ENCODE data around the gene FAM171A1. TPM values are rescaled to one million over a fixed set of nuclear protein-coding genes. Genes with fewer than 3 reads are reported as not detected.

FAM171A1 gene
- total and polyA plus RNA-seq, 2 of the 13 experiments (the other 11 are each of a cell fraction or from before 2014, with no cell fraction given) = 21.5 to 34.7 TPM

DNA sequence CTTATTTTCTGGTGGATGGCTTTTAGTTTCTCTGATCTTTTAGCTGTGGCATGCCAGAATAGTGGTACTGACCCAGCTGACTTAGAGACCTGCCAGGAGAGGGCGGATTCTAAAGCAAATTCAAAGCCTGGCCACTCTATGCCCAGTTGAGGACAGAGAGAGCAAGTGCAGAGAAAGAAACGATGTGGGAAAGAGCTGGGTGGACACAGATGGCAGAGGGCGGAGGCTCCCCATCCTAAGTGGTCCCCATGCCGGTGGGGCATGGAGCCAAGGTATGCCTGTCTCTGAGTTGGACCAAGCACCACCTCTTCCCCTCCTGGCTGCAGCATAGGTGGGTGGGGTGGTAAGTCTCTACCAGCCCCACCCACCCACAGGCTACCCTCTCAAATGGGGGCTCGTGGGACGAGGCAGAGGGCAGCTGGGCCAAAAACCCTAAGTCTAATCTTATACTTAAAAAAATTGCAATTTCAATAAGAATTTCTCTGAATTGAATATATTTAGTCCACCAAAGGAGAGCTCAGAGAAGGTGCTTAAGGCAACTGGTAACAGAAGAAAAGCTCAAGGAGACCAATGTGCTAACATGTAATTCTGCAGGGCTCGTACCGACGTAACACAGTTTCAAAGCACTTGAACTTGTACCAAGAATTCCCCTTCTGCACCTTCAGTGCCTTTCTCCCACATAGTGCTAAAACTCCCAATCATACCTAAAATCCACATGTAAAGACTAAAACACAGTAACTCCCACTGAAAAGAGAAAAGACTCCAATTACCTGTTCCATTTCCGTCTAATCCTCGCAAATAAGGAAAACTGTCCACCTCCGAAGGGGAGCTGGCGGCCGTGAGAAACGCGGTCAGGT is 116.9 kb downstream of the FAM171A1 start:
- in situ Hi-C loops (cut with HindIII; ENCODE audit: extremely low pct_ligation_motif_present, low pct_unique_long_range_greater_than_20kb) = no loop called here
- H3K9ac ChIP-seq (ENCODE audit: insufficient read depth, low read depth, low read length) = no peak overlapping the region
- CTCF ChIA-PET (ENCODE audit: low intra/inter-chr PET ratio, low total read pairs) = no interaction called here

More for the DNA sequence above, 116.9 kb downstream of the FAM171A1 start:
- no peak for TF ChIP-seq GABPA (IDR thresholded peaks at IDR 0.05; ENCODE audit: low read depth, low read length)
- TF ChIP-seq GABPA (CRISPR knock-in tag; IDR thresholded peaks at IDR 0.05; ENCODE audit: low read depth) = no peak
- TF ChIP-seq ZNF329 (CRISPR knock-in tag; IDR thresholded peaks at IDR 0.05; ENCODE audit: low read depth) = no peak
- no peak for TF ChIP-seq NFYB (CRISPR knock-in tag; IDR thresholded peaks at IDR 0.05)
- no peak for TF ChIP-seq NCOA1 (CRISPR knock-in tag; IDR thresholded peaks at IDR 0.05)
- no peak for TF ChIP-seq NFIB (CRISPR knock-in tag; IDR thresholded peaks at IDR 0.05; ENCODE audit: borderline replicate concordance)
- no peak for TF ChIP-seq EED (CRISPR knock-in tag; IDR thresholded peaks at IDR 0.05)
- no peak for TF ChIP-seq POLR2G (IDR thresholded peaks at IDR 0.05; ENCODE audit: low read depth, low read length)
- no peak for TF ChIP-seq MED1 (CRISPR knock-in tag; IDR thresholded peaks at IDR 0.05)
- no peak for TF ChIP-seq ZNF768 (CRISPR knock-in tag; IDR thresholded peaks at IDR 0.05)
- TF ChIP-seq ZSCAN22 (CRISPR knock-in tag; IDR thresholded peaks at IDR 0.05) = no peak
- TF ChIP-seq TEAD2 (CRISPR knock-in tag; IDR thresholded peaks at IDR 0.05) = no peak
- no peak for TF ChIP-seq ZNF607 (CRISPR knock-in tag; IDR thresholded peaks at IDR 0.05; ENCODE audit: borderline replicate concordance)
- TF ChIP-seq ZNF782 (CRISPR knock-in tag; IDR thresholded peaks at IDR 0.05; ENCODE audit: borderline replicate concordance) = no peak
- no peak for TF ChIP-seq TBL1XR1 (IDR thresholded peaks at IDR 0.05; ENCODE audit: borderline replicate concordance, low read length, partially characterized antibody)
- TF ChIP-seq HIC2 (CRISPR knock-in tag; IDR thresholded peaks at IDR 0.05; ENCODE audit: low read depth) = no peak
- no peak for TF ChIP-seq PRDM15 (CRISPR knock-in tag; IDR thresholded peaks at IDR 0.05)
- Histone ChIP-seq H3K79me2 (ENCODE audit: insufficient read depth, low read length) (no peaks in the 10 kb centered on the region), H4K20me1 (ENCODE audit: insufficient read depth, low read length) (no peaks in the 10 kb centered on the region), H3K4me2 (ENCODE audit: low read depth, low read length) (no peak overlapping the region), H3K27me3 (ENCODE audit: control insufficient read depth in 1 of 2, insufficient read depth in 2 of 2, low read length in 2 of 2) (no peaks in the 10 kb centered on the region), H3K9me3 (ENCODE audit: low read length) (no peaks in the 10 kb centered on the region), H3K4me1 (ENCODE audit: insufficient read depth, low read length) (no peaks in the 10 kb centered on the region), H3K4me3 (replicated peaks in 1 of 3; ENCODE audit: insufficient read depth in 1 of 3, low read depth in 2 of 3, low read length in 3 of 3) (no peak overlapping the region), H2AFZ (ENCODE audit: low read length) (no peak overlapping the region), H3K27ac (ENCODE audit: extremely low read length, insufficient read depth, low read length) (no peak overlapping the region), H3K36me3 (replicated peaks in 1 of 2; ENCODE audit: control insufficient read depth in 1 of 2, insufficient read depth in 2 of 2, low read length in 2 of 2) (peaks cover 3 to 29% of the 10 kb centered on the region in 2 experiments; a peak in 4 of 5 replicates)
- no TSS peak for BruUV-seq (replicated peaks)
- POLR2A ChIA-PET = no interaction called here
- intact Hi-C loops (cut with micrococcal nuclease; ENCODE audit: unreplicated experiment) = no loop called here
- DNase-seq (ENCODE audit: low spot score) (no peak), FAIRE-seq (no peak), ATAC-seq (no peak)
- 96% methylated on average over 16 of the region's 16 CpGs for WGBS (ENCODE audit: low lambda C conversion rate)
